Measurements from ENCODE around the gene CTSE. TPM values are rescaled to one million over a fixed set of nuclear protein-coding genes. Genes with fewer than 3 reads are reported as not detected.

The CTSE gene
- total and polyA plus RNA-seq, 9 of the 15 experiments (the other 6 are each of a cell fraction or from before 2014, with no cell fraction given): 0.04 to 0.18 (median 0.09) TPM; not detected in 4

DNA sequence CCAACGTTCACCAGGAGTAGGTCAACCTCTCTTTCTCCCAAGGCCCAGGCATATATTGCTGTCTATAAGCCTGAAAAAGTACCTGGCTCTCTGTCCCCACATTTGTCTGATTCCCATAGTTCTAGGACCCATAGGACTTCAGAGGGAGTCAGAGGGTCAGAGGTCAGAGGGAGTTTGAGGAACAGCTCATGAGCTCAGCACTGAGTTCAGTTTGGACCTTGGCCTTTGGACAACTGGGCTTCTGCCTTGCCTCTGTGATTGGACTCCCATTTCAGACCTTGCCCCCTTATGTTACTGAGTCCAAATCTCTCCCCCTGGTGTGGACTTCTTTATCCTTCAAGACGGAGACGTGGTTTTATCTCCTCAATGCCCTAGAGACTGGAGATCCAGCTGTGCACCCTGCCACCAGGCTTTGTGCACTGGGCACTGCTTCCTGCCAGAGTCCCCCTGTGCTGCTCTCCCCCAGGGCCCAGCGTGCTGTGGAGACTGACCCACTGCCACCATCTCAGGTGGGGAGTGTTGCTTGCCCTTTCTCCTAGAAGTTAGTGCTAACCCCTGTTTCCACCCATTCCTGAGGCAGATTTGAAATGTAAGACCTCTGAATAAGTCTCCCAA is 3.2 kb downstream of the CTSE start:
- peaks cover 17 to 60% of the 10 kb centered on the region in 2 experiments for H3K27me3 ChIP-seq (ENCODE audit: control insufficient read depth in 2 of 2, insufficient read depth in 2 of 2, low read length in 2 of 2)
- WGBS (ENCODE audit: insufficient coverage, low coverage, missing lambda C conversion rate): 2% methylated on average over 4 of the region's 4 CpGs
- no peak overlapping the region for H3K9ac ChIP-seq (ENCODE audit: insufficient read depth in 1 of 2, low read depth in 2 of 2, low read length in 2 of 2)
- H3K4me3 ChIP-seq: no peak overlapping the region
- no peaks in the 10 kb centered on the region for H3K9me1 ChIP-seq (ENCODE audit: control insufficient read depth, insufficient read depth, low read length)
- no peak for FAIRE-seq
- no peak for DNase-seq (ENCODE audit: extremely low read depth in 1 of 4, low spot score in 3 of 4)
- no peak overlapping the region for H3K27ac ChIP-seq (ENCODE audit: extremely low read depth, low read depth, low read length)
- peaks cover 4% of the 10 kb centered on the region; the same call in 1 of the 2 replicates for H4K20me1 ChIP-seq (replicated peaks; ENCODE audit: control insufficient read depth, insufficient read depth, low read length)
- no peaks in the 10 kb centered on the region; a peak in 1 of 5 replicates for H3K4me1 ChIP-seq (replicated peaks in 1 of 2; ENCODE audit: control insufficient read depth in 2 of 2, insufficient read depth in 2 of 2, low read length in 2 of 2)
- H3K9me3 ChIP-seq (replicated peaks; ENCODE audit: control insufficient read depth, insufficient read depth, low read depth, low read length): no peaks in the 10 kb centered on the region
- no peaks in the 10 kb centered on the region for H3K36me3 ChIP-seq (ENCODE audit: control insufficient read depth, insufficient read depth, low read length)
- no peaks in the 10 kb centered on the region for H3K79me2 ChIP-seq (ENCODE audit: control insufficient read depth, insufficient read depth, low read length)
- CTCF ChIA-PET (ENCODE audit: low intra/inter-chr PET ratio): no interaction called here
- in situ Hi-C loops (cut with MboI): no loop called here
- no peak for ATAC-seq
- TF ChIP-seq NR2C1 (IDR thresholded peaks at IDR 0.05): no peak
- peak; percentile 67 for TF ChIP-seq NR2C1 (tag; IDR thresholded peaks at IDR 0.05)
- no peak for TF ChIP-seq NFIX (CRISPR knock-in tag; IDR thresholded peaks at IDR 0.05; ENCODE audit: low read depth)
- intact Hi-C loops (cut with micrococcal nuclease): no loop called here
- POLR2A ChIA-PET: interaction anchor here (1.7 kb wide), 1 partner anchor 9 kb away, joined by 6 read pairs; no protein-coding TSS in a partner anchor
- H2AFZ ChIP-seq (ENCODE audit: low read depth, low read length): no peak overlapping the region
- H3K4me2 ChIP-seq (ENCODE audit: insufficient read depth, low read length): no peak overlapping the region
- no TSS peak for BruUV-seq (replicated peaks)

DNA sequence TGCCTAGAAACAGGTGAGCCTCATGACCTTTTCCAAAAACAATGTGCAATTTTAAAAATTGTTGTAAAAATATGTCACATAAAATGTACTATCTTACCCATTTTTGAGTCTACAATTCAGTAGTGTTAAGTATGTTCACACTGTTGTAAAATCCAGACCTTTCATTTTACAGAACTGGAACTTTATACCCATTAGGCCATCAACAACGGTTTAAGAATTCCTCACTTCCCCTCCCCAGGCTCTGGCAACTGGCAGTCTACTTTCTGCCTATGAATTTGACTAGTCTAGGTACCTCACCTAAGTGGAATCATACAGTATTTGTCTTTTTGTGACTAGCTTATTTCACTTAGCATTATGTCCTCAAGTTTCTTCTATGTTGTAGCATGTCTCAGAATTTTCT is 8.6 kb downstream of the CTSE start:
- Histone ChIP-seq H4K20me1 (replicated peaks; ENCODE audit: control insufficient read depth, insufficient read depth, low read length) (no peaks in the 10 kb centered on the region; the same call in 1 of the 2 replicates), H3K4me1 (replicated peaks in 1 of 2; ENCODE audit: control insufficient read depth in 2 of 2, insufficient read depth in 2 of 2, low read length in 2 of 2) (peaks cover 9 to 16% of the 10 kb centered on the region in 2 experiments), H3K4me2 (ENCODE audit: insufficient read depth, low read length) (no peak overlapping the region), H3K9me3 (replicated peaks; ENCODE audit: control insufficient read depth, insufficient read depth, low read depth, low read length) (no peaks in the 10 kb centered on the region), H3K27ac (ENCODE audit: extremely low read depth, low read depth, low read length) (no peak overlapping the region), H3K4me3 (no peak overlapping the region), H3K36me3 (ENCODE audit: control insufficient read depth, insufficient read depth, low read length) (no peaks in the 10 kb centered on the region), H3K79me2 (ENCODE audit: control insufficient read depth, insufficient read depth, low read length) (no peaks in the 10 kb centered on the region), H2AFZ (ENCODE audit: low read depth, low read length) (no peak overlapping the region), H3K9me1 (ENCODE audit: control insufficient read depth, insufficient read depth, low read length) (no peaks in the 10 kb centered on the region), H3K27me3 (ENCODE audit: control insufficient read depth in 2 of 2, insufficient read depth in 2 of 2, low read length in 2 of 2) (peaks cover 1 to 18% of the 10 kb centered on the region in 2 experiments; a peak in 3 of 5 replicates), H3K9ac (ENCODE audit: insufficient read depth in 1 of 2, low read depth in 2 of 2, low read length in 2 of 2) (no peak overlapping the region)
- no peak for DNase-seq (ENCODE audit: extremely low read depth in 1 of 4, low spot score in 3 of 4)
- ChIA-PET POLR2A (interaction anchor here (0.6 kb wide), 1 partner anchor 9 kb away, joined by 3 read pairs; the partner anchor contains the start of gene CTSE), CTCF (ENCODE audit: low intra/inter-chr PET ratio) (no interaction called here)
- intact Hi-C loops (cut with micrococcal nuclease) (no loop called here), in situ Hi-C loops (cut with MboI) (no loop called here)
- FAIRE-seq: no peak
- ATAC-seq: no peak
- no TSS peak for BruUV-seq (replicated peaks)
- 5% methylated on average over 1 of the region's 1 CpG for whole genome bisulfite sequencing (ENCODE audit: insufficient coverage, low coverage, missing lambda C conversion rate)
- TF ChIP-seq RBM39 (optimal IDR thresholded peaks at IDR 0.05; ENCODE audit: low read depth, low read length) (no peak), ZNF766 (CRISPR knock-in tag; conservative IDR thresholded peaks at IDR 0.05) (no peak), DNMT1 (IDR thresholded peaks at IDR 0.05) (no peak), DACH1 (IDR thresholded peaks at IDR 0.05; ENCODE audit: partially characterized antibody) (no peak), NFRKB (IDR thresholded peaks at IDR 0.05; ENCODE audit: low read depth) (no peak), KAT2B (IDR thresholded peaks at IDR 0.05; ENCODE audit: low read depth, low read length) (no peak), STAG1 (CRISPR knock-in tag; IDR thresholded peaks at IDR 0.05; ENCODE audit: borderline replicate concordance) (no peak), U2AF1 (optimal IDR thresholded peaks at IDR 0.05; ENCODE audit: low read depth, low read length) (no peak), KDM5B (IDR thresholded peaks at IDR 0.05; ENCODE audit: insufficient replicate concordance, low read depth, low read length) (no peak), HMG20A (CRISPR knock-in tag; conservative IDR thresholded peaks at IDR 0.05) (no peak), TFAM (CRISPR knock-in tag; conservative IDR thresholded peaks at IDR 0.05) (no peak), OTX1 (CRISPR knock-in tag; IDR thresholded peaks at IDR 0.05) (no peak)
